GM13976 (cell line): ENCODE results near the gene ADIPOQ.
"Not testable (repeated sequence)": the region's sequence is repeated elsewhere in the genome, so short reads cannot be mapped to it uniquely, and the experiment has no call there.

Experiments
- DNase-seq: peaks from one replicate; pipeline ENCODE4 v3.0.0; 2012; ENCODE audit warnings: low spot score
- in situ Hi-C: fragments of 300-500 bp; cut with MboI; formaldehyde crosslinking; loops from one replicate; pipeline ENCODE4 v1.12.0; 2022; ENCODE audit warnings: low sequenced_read_pairs, mixed read lengths, inconsistent platforms; ENCODE audit not compliant: unreplicated experiment
- TF ChIP-seq, protein P1 (sequence below): IDR thresholded peaks from 2 replicates; pipeline ENCODE4 v1.5.1; 2012; ENCODE audit warnings: borderline replicate concordance, mild to moderate bottlenecking; ENCODE audit not compliant: insufficient read depth; ENCODE audit errors: extremely low read depth, missing control alignments, control extremely low read depth

ADIPOQ gene

DNA sequence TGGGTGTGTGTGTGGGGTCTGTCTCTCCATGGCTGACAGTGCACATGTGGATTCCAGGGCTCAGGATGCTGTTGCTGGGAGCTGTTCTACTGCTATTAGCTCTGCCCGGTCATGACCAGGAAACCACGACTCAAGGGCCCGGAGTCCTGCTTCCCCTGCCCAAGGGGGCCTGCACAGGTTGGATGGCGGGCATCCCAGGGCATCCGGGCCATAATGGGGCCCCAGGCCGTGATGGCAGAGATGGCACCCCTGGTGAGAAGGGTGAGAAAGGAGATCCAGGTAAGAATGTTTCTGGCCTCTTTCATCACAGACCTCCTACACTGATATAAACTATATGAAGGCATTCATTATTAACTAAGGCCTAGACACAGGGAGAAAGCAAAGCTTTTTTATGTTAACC lies 10.5 kb downstream of the ADIPOQ start:
- TF ChIP-seq, protein P1, sequence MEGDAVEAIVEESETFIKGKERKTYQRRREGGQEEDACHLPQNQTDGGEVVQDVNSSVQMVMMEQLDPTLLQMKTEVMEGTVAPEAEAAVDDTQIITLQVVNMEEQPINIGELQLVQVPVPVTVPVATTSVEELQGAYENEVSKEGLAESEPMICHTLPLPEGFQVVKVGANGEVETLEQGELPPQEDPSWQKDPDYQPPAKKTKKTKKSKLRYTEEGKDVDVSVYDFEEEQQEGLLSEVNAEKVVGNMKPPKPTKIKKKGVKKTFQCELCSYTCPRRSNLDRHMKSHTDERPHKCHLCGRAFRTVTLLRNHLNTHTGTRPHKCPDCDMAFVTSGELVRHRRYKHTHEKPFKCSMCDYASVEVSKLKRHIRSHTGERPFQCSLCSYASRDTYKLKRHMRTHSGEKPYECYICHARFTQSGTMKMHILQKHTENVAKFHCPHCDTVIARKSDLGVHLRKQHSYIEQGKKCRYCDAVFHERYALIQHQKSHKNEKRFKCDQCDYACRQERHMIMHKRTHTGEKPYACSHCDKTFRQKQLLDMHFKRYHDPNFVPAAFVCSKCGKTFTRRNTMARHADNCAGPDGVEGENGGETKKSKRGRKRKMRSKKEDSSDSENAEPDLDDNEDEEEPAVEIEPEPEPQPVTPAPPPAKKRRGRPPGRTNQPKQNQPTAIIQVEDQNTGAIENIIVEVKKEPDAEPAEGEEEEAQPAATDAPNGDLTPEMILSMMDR, result no peak
- in situ Hi-C loops, result no loop called here
- DNase-seq, result no peak

DNA sequence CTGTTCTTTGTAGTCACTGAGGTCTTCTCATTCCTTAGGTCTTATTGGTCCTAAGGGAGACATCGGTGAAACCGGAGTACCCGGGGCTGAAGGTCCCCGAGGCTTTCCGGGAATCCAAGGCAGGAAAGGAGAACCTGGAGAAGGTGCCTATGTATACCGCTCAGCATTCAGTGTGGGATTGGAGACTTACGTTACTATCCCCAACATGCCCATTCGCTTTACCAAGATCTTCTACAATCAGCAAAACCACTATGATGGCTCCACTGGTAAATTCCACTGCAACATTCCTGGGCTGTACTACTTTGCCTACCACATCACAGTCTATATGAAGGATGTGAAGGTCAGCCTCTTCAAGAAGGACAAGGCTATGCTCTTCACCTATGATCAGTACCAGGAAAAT lies 11.6 kb downstream of the ADIPOQ start:
- in situ Hi-C loops, result no loop called here

DNA sequence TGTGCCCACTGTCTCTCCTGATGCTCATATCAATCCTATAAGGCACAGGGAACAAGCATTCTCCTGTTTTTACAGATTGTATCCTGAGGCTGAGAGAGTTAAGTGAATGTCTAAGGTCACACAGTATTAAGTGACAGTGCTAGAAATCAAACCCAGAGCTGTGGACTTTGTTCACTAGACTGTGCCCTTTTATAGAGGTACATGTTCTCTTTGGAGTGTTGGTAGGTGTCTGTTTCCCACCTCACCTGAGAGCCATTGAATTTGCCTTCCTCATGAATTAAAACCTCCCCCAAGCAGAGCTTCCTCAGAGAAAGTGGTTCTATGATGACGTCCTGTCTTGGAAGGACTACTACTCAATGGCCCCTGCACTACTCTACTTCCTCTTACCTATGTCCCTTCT lies 12.4 kb downstream of the ADIPOQ start:
- DNase-seq, result no peak
- TF ChIP-seq, protein P1, result no peak
- in situ Hi-C loops, result no loop called here

More for the DNA sequence above, 11.6 kb downstream of the ADIPOQ start:
- TF ChIP-seq, protein P1, result no peak
- DNase-seq, result no peak

DNA sequence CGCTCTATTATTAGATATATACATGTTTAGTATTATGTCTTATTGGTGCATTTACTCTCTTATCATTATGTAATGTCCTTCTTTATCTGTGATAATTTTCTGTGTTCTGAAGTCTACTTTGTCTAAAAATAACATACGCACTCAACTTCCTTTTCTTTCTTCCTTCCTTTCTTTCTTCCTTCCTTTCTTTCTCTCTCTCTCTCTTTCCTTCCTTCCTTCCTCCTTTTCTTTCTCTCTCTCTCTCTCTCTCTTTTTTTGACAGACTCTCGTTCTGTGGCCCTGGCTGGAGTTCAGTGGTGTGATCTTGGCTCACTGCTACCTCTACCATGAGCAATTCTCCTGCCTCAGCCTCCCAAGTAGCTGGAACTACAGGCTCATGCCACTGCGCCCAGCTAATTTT lies 15.2 kb downstream of the ADIPOQ start:
- TF ChIP-seq, protein P1, result no peak
- in situ Hi-C loops, result no loop called here
- DNase-seq, result no peak

DNA sequence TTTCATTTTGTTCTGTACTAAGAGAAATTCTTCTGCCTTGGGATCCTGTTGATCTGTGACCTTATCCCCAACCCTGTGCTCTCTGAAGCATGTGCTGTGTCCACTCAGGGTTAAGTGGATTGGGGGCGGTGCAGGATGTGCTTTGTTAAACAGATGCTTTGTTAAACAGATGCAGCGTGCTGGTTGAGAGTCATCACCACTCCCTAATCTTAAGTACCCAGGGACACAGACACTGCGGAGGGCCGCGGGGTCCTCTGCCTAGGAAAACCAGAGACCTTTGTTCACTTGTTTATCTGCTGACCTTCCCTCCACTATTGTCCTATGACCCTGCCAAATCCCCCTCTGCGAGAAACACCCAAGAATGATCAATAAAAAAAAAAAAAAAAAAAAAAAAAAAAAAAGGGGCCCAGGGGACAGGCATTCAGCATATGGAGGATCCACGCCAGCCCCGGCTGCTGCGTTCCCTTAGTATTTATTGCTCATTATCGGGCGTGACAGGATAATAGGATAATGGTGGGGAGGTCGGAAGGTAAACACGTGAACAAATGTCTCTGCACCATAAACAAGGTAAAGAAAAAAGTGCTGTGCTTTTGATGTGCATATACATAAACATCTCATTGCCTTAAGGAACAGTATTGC lies 22.8 kb downstream of the ADIPOQ start:
- DNase-seq, in situ Hi-C loops: not testable (repeated sequence)

DNA sequence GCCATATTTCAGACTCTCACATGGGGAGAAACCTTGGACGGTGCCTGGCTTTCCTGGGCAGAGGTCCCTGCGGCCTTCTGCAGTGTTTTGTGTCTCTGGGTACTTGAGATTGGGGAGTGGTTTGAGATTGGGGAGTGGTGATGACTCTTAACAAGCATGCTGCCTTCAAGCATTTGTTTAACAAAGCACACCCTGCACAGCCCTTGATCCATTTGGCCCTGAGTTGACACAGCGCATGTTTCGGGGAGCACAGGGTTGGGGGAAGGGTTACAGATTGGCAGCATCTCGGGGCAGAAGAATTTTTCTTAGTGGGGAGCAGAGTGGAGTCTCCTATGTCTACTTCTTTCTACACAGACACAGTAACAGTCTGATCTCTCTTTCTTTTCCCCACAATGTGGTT lies 23.6 kb downstream of the ADIPOQ start:
- DNase-seq, in situ Hi-C loops: not testable (repeated sequence)

DNA sequence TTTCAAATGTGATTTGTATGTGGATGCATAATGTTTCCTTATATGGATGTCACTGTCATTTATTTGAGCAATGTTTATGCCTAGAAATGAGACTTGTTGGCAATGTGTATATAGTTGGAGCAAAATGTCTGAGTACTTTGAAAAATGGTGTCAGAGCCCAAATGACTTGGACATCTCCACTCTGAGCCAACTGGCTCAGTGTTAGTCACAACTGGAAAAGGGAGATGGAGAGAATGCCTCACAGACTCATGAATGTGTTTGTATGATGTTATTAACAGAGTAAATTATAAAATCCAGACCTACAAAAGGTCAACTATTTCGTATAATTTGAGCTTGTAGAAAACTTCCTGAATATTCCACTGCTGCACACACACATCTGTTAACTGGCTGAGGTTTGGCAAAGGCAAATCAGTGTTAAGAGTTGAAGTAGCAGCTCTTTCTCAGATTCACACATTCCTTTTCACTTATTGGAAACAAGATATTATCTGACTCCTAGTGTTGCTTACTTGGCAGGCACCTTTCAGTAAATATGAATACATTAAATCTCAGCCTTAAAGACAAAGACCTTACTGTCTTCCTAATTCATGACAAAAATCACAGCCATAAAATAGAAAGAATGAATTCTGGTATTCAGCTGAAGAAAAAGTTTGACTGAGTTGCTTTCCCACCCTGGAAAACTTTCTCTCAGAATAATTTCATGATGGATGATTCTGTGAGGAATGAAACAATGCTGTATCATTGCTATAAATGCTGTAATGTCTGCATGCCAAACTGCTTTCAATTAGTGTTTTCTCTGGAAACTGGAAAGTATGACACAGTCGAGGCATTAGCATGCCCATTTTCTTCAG lies 27.0 kb downstream of the ADIPOQ start:
- TF ChIP-seq, protein P1, result no peak
- DNase-seq, result no peak
- in situ Hi-C loops, result no loop called here
